Liver (tissue), 9 donors: ENCODE measurements around the gene RBBP4. TPM values are rescaled to one million over a fixed set of nuclear protein-coding genes. Genes with fewer than 3 reads are reported as not detected.

ENCODE experiments used
- DNase-seq: peaks from one replicate; pipeline ENCODE4 v3.0.0-alpha.2; 2017; ENCODE audit warnings: low spot score
- H3K27ac ChIP-seq, 2 donors: one replicate each; pipeline ENCODE4 v1.7.0; 2013; ENCODE audit warnings: inconsistent platforms in 2 of 2, low read length in 2 of 2, control low read depth in 1 of 2, low read depth in 1 of 2, mild to moderate bottlenecking in 1 of 2
- H3K27me3 ChIP-seq, 4 donors: one replicate each; pipeline versions ENCODE4 v1.6.1 to v1.7.0; 2013; ENCODE audit warnings: low read length in 3 of 4, inconsistent platforms in 1 of 4, mild to moderate bottlenecking in 1 of 4, moderate library complexity in 1 of 4; ENCODE audit not compliant: control insufficient read depth in 4 of 4, insufficient read depth in 4 of 4
- H3K36me3 ChIP-seq, 4 donors: one replicate each; pipeline versions ENCODE4 v1.6.1 to v1.7.0; 2013; ENCODE audit warnings: low read length in 3 of 4, mild to moderate bottlenecking in 3 of 4, low read depth in 1 of 4, moderate library complexity in 1 of 4; ENCODE audit not compliant: control insufficient read depth in 4 of 4, insufficient read depth in 3 of 4
- H3K4me1 ChIP-seq, 4 donors: one replicate each; pipeline versions ENCODE4 v1.6.1 to v1.7.0; 2013; ENCODE audit warnings: low read length in 3 of 4, mild to moderate bottlenecking in 3 of 4, moderate library complexity in 1 of 4; ENCODE audit not compliant: control insufficient read depth in 4 of 4, insufficient read depth in 4 of 4
- H3K4me3 ChIP-seq, 3 donors: one replicate each; pipeline versions ENCODE4 v1.6.1 to v1.7.0; 2013; ENCODE audit warnings: low read length in 3 of 3, control low read depth in 1 of 3, low read depth in 1 of 3, mild to moderate bottlenecking in 1 of 3
- H3K9ac ChIP-seq, 2 donors: one replicate each; pipeline ENCODE4 v1.7.0; 2013; ENCODE audit warnings: low read length in 2 of 2, mild to moderate bottlenecking in 2 of 2, moderate library complexity in 2 of 2, control low read depth in 1 of 2, low read depth in 1 of 2
- H3K9me3 ChIP-seq, 4 donors: one replicate each; pipeline versions ENCODE4 v1.6.1 to v1.7.0; 2013; ENCODE audit warnings: low read length in 3 of 4; ENCODE audit not compliant: control insufficient read depth in 4 of 4
- ATF3 ChIP-seq: IDR thresholded peaks from 2 replicates; pipeline ENCODE4 v1.6.1; 2016; ENCODE audit warnings: antibody characterized with exemption
- EGR1 ChIP-seq, 2 donors: IDR thresholded peaks; 2 replicates each; pipeline ENCODE4 v1.6.1; 2016 to 2018; ENCODE audit warnings: antibody characterized with exemption in 2 of 2, low read depth in 2 of 2
- FOXA1 ChIP-seq: IDR thresholded peaks from 2 replicates; pipeline ENCODE4 v1.6.1; 2016; ENCODE audit warnings: antibody characterized with exemption
- GABPA ChIP-seq, 2 donors: IDR thresholded peaks in 1 of 2; conservative IDR thresholded peaks in 1 of 2; 2 replicates each; pipeline ENCODE4 v1.6.1; 2016; ENCODE audit warnings: antibody characterized with exemption in 2 of 2, mild to moderate bottlenecking in 1 of 2, moderate library complexity in 1 of 2
- HNF4A ChIP-seq, 2 donors: conservative IDR thresholded peaks; 2 replicates each; pipeline ENCODE4 v1.6.1; 2016; ENCODE audit warnings: antibody characterized with exemption in 2 of 2, mild to moderate bottlenecking in 2 of 2
- HNF4G ChIP-seq: IDR thresholded peaks from 2 replicates; pipeline ENCODE4 v1.6.1; 2016; ENCODE audit warnings: antibody characterized with exemption
- MAX ChIP-seq: IDR thresholded peaks from 2 replicates; pipeline ENCODE4 v1.6.1; 2016; ENCODE audit warnings: antibody characterized with exemption
- NR2F2 ChIP-seq: IDR thresholded peaks from 2 replicates; pipeline ENCODE4 v1.6.1; 2016; ENCODE audit warnings: antibody characterized with exemption
- RAD21 ChIP-seq, 2 donors: IDR thresholded peaks; 2 replicates each; pipeline ENCODE4 v1.6.1; 2016; ENCODE audit warnings: antibody characterized with exemption in 2 of 2, mild to moderate bottlenecking in 2 of 2
- REST ChIP-seq: IDR thresholded peaks from 2 replicates; pipeline ENCODE4 v1.6.1; 2016; ENCODE audit warnings: antibody characterized with exemption, mild to moderate bottlenecking
- RXRA ChIP-seq, 2 donors: IDR thresholded peaks; 2 replicates each; pipeline ENCODE4 v1.6.1; 2017 to 2018; ENCODE audit warnings: antibody characterized with exemption in 2 of 2, mild to moderate bottlenecking in 1 of 2
- SP1 ChIP-seq: IDR thresholded peaks from 2 replicates; pipeline ENCODE4 v1.6.1; 2018; ENCODE audit warnings: antibody characterized with exemption, mild to moderate bottlenecking
- YY1 ChIP-seq: IDR thresholded peaks from 2 replicates; pipeline ENCODE4 v1.6.1; 2016; ENCODE audit warnings: antibody characterized with exemption, mild to moderate bottlenecking
- ZBTB33 ChIP-seq: IDR thresholded peaks from 2 replicates; pipeline ENCODE4 v1.6.1; 2016; ENCODE audit warnings: antibody characterized with exemption
- WGBS: extraction: QIAGEN DNeasy Blood & Tissue Kit; methylation state at CpG from one replicate; pipeline ENCODE4 v1.1.7; 2013; 5-methylcytosine and 5-hydroxymethylcytosine counted together
- polyA plus RNA-seq, 2 donors: library from polyadenylated mRNA; stranded (reverse) in 1 of 2; unstranded in 1 of 2; fragments of 200-250 nt in 1 of 2; fragments of >200 nt in 1 of 2; fragmentation: Nextera tagmentation in 1 of 2; extraction: Ambion mirVana in 1 of 2; gene quantifications; one replicate each; pipeline versions ENCODE4 v1.2.1 to v1.2.3, GENCODE V29; 2013 to 2015
- total RNA-seq, 2 donors: library from RNA; depleted of rRNA; stranded (reverse); fragments of >200 nt; gene quantifications; one replicate each; pipeline ENCODE4 v1.2.3, GENCODE V29; 2014
- donor health status: healthy.
- donor health status: healthy.
- donor health status: healthy.
- donor health status: healthy.
- donor health status: healthy.

The RBBP4 gene
- total and polyA plus RNA-seq, 4 donors: 35.3 to 93.1 (median 49.0) TPM

- Histone ChIP-seq H3K4me1 (peaks cover 2 to 13% (median 4%) of the 10 kb centered on the region in 4 donors), H3K27ac (peak overlapping the region in 1 of 2 donors; percentile 7), H3K36me3 (no peaks in the 10 kb centered on the region), H3K9ac (no peak overlapping the region), H3K9me3 (no peaks in the 10 kb centered on the region), H3K4me3 (no peak overlapping the region), H3K27me3 (no peaks in the 10 kb centered on the region)
- 22% methylated on average over 9 of the region's 9 CpGs for WGBS
- TF ChIP-seq YY1 (peak; percentile 63), ZBTB33 (no peak), HNF4A (conservative IDR thresholded peaks at IDR 0.05) (peak; percentile 44 to 62), GABPA (IDR thresholded peaks at IDR 0.05 in 1 of 2, conservative IDR thresholded peaks at IDR 0.05 in 1 of 2) (peak in 1 of 2 donors; percentile 48), RAD21 (IDR thresholded peaks at IDR 0.05) (peak in 1 of 2 donors; percentile 61), REST (peak; percentile 64), SP1 (peak; percentile 67), ATF3 (no peak), NR2F2 (no peak), RXRA (IDR thresholded peaks at IDR 0.05) (peak; percentile 68 to 69)
- peak; percentile 84 for DNase-seq
Observed at GRCh38 chr1:32716312-32717148, 65.5 kb downstream of the RBBP4 start.

- no peak overlapping the region for H3K27ac ChIP-seq
Observed at GRCh38 chr1:32717503-32717902, 66.5 kb downstream of the RBBP4 start.

More at GRCh38 chr1:32717503-32717902, 66.5 kb downstream of the RBBP4 start:
- Histone ChIP-seq H3K4me3 (no peak overlapping the region), H3K36me3 (no peaks in the 10 kb centered on the region), H3K9ac (no peak overlapping the region), H3K4me1 (peaks cover 2 to 8% (median 4%) of the 10 kb centered on the region in 4 donors), H3K9me3 (no peaks in the 10 kb centered on the region), H3K27me3 (no peaks in the 10 kb centered on the region)
- 97% methylated on average over 4 of the region's 4 CpGs for WGBS
- no peak for DNase-seq
- TF ChIP-seq EGR1 (IDR thresholded peaks at IDR 0.05; ENCODE audit: low read depth in 2 of 2): no peak
- TF ChIP-seq HNF4A (conservative IDR thresholded peaks at IDR 0.05): no peak
- TF ChIP-seq ATF3: no peak
- TF ChIP-seq ZBTB33: no peak
- no peak for TF ChIP-seq REST
- no peak for TF ChIP-seq MAX
- TF ChIP-seq SP1: no peak
- no peak for TF ChIP-seq HNF4G
- TF ChIP-seq NR2F2: no peak
- no peak for TF ChIP-seq RXRA (IDR thresholded peaks at IDR 0.05)
- no peak for TF ChIP-seq FOXA1
